Panc1 (cell line): ENCODE measurements around the gene HES5. TPM values are rescaled to one million over a fixed set of nuclear protein-coding genes. Genes with fewer than 3 reads are reported as not detected.
A peak's percentile ranks its signal among the peaks of the same experiment; 100 is the strongest.

Source experiments
- ATAC-seq: fragments of 200-7000 bp; cut with Tn5 transposase; 2 replicates; pipeline ENCODE4 v1.9.1; 2020; ENCODE audit warnings: mild to moderate bottlenecking, moderate library complexity
- BruUV-seq: library from RNA; stranded (reverse); fragments of 400-500 nt; replicated peaks from 2 replicates; lab custom pipeline; 2021; lab: Mats Ljungman, UMichigan
- CTCF ChIA-PET: fragments of 300-600 bp; sonication (Branson Sonifier 250); formaldehyde crosslinking; loops from one replicate; lab custom pipeline; 2022; ENCODE audit warnings: antibody characterized with exemption; lab: Charles Lee
- POLR2A ChIA-PET: fragments of 300-600 bp; sonication (Branson Sonifier 250); formaldehyde crosslinking; loops from one replicate; lab custom pipeline; 2022; ENCODE audit warnings: antibody characterized with exemption; lab: Charles Lee
- DNase-seq: peaks from one replicate; pipeline ENCODE4 v3.0.0-alpha.2; 2010; ENCODE audit warnings: low read depth, low spot score
- H3K27ac ChIP-seq: 2 replicates; pipeline ENCODE4 v1.5.1; 2011; ENCODE audit warnings: mild to moderate bottlenecking, low read length, inconsistent platforms
- H3K27me3 ChIP-seq: fragments of 200-500 bp; sonication (Bioruptor generic); 2 replicates; pipeline ENCODE4 v1.6.0; 2014; ENCODE audit warnings: low read length, inconsistent platforms; ENCODE audit not compliant: control insufficient read depth, insufficient read depth
- H3K36me3 ChIP-seq: fragments of 200-500 bp; sonication (Bioruptor generic); 2 replicates; pipeline ENCODE4 v1.5.1; 2014; ENCODE audit warnings: inconsistent platforms, mild to moderate bottlenecking, low read length, moderate library complexity; ENCODE audit not compliant: control insufficient read depth, insufficient read depth
- H3K4me1 ChIP-seq: 2 replicates; pipeline ENCODE4 v1.5.1; 2011; ENCODE audit warnings: inconsistent platforms, mild to moderate bottlenecking, low read length, moderate library complexity; ENCODE audit not compliant: control insufficient read depth, insufficient read depth
- H3K4me3 ChIP-seq, 2 experiments: 2 replicates each; pipeline ENCODE4 v1.5.1; 2011 to 2012; ENCODE audit warnings: low read depth in 2 of 2, low read length in 2 of 2, mild to moderate bottlenecking in 2 of 2, inconsistent platforms in 1 of 2, moderate library complexity in 1 of 2
- H3K9me3 ChIP-seq: fragments of 200-500 bp; sonication (Bioruptor generic); 2 replicates; pipeline ENCODE4 v1.5.1; 2014; ENCODE audit warnings: low read depth, mild to moderate bottlenecking, inconsistent platforms, low read length, moderate library complexity; ENCODE audit not compliant: control insufficient read depth, insufficient read depth
- POLR2AphosphoS5 ChIP-seq: IDR thresholded peaks from 2 replicates; pipeline ENCODE4 v1.6.1; 2012; ENCODE audit warnings: mild to moderate bottlenecking, low read depth, low read length, moderate library complexity
- SIN3A ChIP-seq: IDR thresholded peaks from 2 replicates; pipeline ENCODE4 v1.6.1; 2012; ENCODE audit warnings: low read depth, mild to moderate bottlenecking, low read length, moderate library complexity, borderline replicate concordance; ENCODE audit not compliant: insufficient read depth
- TCF7L2 ChIP-seq: IDR thresholded peaks from 2 replicates; pipeline ENCODE4 v1.6.1; 2011; ENCODE audit warnings: mild to moderate bottlenecking, low read depth, low read length, inconsistent platforms
- in situ Hi-C: cut with HindIII; loops from 2 replicates; pipeline ENCODE4 v1.10.0; 2016; ENCODE audit warnings: low sequenced_read_pairs, low pct_unique_long_range_greater_than_20kb
- intact Hi-C: fragments of 100-400 bp; cut with micrococcal nuclease; formaldehyde crosslinking; loops from one replicate; pipeline ENCODE4 v1.10.0; 2022; ENCODE audit not compliant: unreplicated experiment
- total RNA-seq: library from RNA; stranded (reverse); gene quantifications from one replicate; pipeline ENCODE4 v1.2.1, GENCODE V29; 2021; ENCODE audit not compliant: unreplicated experiment
- TF ChIP-seq, protein P1 (sequence below), 2 experiments: IDR thresholded peaks; 2 replicates each; pipeline ENCODE4 v1.6.1; 2011 to 2012; ENCODE audit warnings: low read depth in 2 of 2, control low read depth in 1 of 2, low read length in 1 of 2, mild to moderate bottlenecking in 1 of 2, moderate library complexity in 1 of 2; ENCODE audit not compliant: insufficient read depth in 1 of 2
- TF ChIP-seq, protein P2 (sequence below): fragments of 450-650 bp; IDR thresholded peaks from 2 replicates; pipeline ENCODE4 v1.5.1; 2017; ENCODE audit warnings: mild to moderate bottlenecking

Gene HES5
- total RNA-seq, 1 experiment from 2014 or later: not detected

DNA sequence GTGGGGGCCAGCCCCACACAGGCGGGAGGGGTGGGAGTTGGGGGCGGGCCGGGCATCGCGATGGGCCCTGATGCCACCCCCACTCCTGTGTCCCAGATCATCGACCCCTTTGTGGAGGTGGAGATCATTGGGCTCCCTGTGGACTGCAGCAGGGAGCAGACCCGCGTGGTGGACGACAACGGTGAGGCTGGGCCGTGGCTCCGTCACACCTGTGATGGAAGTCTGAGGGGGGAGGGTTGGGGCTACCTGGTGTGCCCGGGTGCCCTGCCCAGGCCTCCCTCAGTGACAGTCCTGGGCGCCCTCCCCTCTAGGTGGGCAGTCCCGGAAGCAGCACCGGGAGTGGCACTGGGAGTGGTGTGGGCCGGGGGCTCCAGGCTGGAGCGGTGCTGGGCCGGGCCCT is 31.4 kb downstream of the HES5 start:
- Histone ChIP-seq H3K27me3 (no peaks in the 10 kb centered on the region), H3K4me1 (peaks cover 29% of the 10 kb centered on the region), H3K36me3 (no peaks in the 10 kb centered on the region), H3K4me3 (no peak overlapping the region), H3K27ac (no peak overlapping the region), H3K9me3 (no peaks in the 10 kb centered on the region)
- ChIA-PET POLR2A (no interaction called here), CTCF (no interaction called here)
- TF ChIP-seq TCF7L2 (no peak), SIN3A (no peak), POLR2AphosphoS5 (no peak)
- TF ChIP-seq, protein P1, sequence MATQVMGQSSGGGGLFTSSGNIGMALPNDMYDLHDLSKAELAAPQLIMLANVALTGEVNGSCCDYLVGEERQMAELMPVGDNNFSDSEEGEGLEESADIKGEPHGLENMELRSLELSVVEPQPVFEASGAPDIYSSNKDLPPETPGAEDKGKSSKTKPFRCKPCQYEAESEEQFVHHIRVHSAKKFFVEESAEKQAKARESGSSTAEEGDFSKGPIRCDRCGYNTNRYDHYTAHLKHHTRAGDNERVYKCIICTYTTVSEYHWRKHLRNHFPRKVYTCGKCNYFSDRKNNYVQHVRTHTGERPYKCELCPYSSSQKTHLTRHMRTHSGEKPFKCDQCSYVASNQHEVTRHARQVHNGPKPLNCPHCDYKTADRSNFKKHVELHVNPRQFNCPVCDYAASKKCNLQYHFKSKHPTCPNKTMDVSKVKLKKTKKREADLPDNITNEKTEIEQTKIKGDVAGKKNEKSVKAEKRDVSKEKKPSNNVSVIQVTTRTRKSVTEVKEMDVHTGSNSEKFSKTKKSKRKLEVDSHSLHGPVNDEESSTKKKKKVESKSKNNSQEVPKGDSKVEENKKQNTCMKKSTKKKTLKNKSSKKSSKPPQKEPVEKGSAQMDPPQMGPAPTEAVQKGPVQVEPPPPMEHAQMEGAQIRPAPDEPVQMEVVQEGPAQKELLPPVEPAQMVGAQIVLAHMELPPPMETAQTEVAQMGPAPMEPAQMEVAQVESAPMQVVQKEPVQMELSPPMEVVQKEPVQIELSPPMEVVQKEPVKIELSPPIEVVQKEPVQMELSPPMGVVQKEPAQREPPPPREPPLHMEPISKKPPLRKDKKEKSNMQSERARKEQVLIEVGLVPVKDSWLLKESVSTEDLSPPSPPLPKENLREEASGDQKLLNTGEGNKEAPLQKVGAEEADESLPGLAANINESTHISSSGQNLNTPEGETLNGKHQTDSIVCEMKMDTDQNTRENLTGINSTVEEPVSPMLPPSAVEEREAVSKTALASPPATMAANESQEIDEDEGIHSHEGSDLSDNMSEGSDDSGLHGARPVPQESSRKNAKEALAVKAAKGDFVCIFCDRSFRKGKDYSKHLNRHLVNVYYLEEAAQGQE (IDR thresholded peaks at IDR 0.05; ENCODE audit: insufficient read depth in 1 of 2, low read depth in 2 of 2, low read length in 1 of 2): no peak
- TF ChIP-seq, protein P2, sequence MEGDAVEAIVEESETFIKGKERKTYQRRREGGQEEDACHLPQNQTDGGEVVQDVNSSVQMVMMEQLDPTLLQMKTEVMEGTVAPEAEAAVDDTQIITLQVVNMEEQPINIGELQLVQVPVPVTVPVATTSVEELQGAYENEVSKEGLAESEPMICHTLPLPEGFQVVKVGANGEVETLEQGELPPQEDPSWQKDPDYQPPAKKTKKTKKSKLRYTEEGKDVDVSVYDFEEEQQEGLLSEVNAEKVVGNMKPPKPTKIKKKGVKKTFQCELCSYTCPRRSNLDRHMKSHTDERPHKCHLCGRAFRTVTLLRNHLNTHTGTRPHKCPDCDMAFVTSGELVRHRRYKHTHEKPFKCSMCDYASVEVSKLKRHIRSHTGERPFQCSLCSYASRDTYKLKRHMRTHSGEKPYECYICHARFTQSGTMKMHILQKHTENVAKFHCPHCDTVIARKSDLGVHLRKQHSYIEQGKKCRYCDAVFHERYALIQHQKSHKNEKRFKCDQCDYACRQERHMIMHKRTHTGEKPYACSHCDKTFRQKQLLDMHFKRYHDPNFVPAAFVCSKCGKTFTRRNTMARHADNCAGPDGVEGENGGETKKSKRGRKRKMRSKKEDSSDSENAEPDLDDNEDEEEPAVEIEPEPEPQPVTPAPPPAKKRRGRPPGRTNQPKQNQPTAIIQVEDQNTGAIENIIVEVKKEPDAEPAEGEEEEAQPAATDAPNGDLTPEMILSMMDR: no peak
- no TSS peak for BruUV-seq
- intact Hi-C loops (loop anchor here (10.0 kb wide), 1 partner anchor 556 kb away; no protein-coding TSS in a partner anchor), in situ Hi-C loops (no loop called here)
- no peak for ATAC-seq
- no peak for DNase-seq

DNA sequence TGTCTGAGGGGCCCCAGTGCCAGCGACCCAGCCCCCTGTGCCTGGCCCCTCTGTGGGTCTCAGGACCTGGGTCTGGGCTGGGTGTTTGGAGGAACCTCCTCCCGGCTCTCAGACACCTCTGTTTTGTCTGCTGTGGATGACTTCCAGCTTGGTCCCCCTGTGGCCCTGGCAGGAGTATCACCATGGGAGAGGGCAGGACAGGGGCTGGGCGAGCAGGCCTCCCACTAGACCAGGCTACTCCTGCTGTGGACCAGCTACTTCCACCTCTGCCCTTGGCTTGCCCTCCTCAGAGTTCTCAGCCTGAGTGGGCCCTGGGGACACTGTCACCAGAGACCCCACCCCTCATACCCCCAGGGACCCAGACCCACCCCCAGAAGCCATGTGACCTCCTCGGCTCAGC is 32.2 kb downstream of the HES5 start:
- DNase-seq: no peak
- POLR2A ChIA-PET: no interaction called here
- no TSS peak for BruUV-seq
- CTCF ChIA-PET: interaction anchor here (0.6 kb wide), 1 partner anchor 183 kb away, joined by 4 read pairs; no protein-coding TSS in a partner anchor
- intact Hi-C loops: loop anchor here (10.0 kb wide), 1 partner anchor 557 kb away; no protein-coding TSS in a partner anchor
- Histone ChIP-seq H3K27ac (no peak overlapping the region), H3K27me3 (no peaks in the 10 kb centered on the region), H3K36me3 (no peaks in the 10 kb centered on the region), H3K4me3 (no peak overlapping the region), H3K9me3 (no peaks in the 10 kb centered on the region), H3K4me1 (peaks cover 33% of the 10 kb centered on the region)
- in situ Hi-C loops: no loop called here
- TF ChIP-seq, protein P2: no peak
- no peak for TF ChIP-seq SIN3A
- TF ChIP-seq POLR2AphosphoS5: no peak
- no peak for TF ChIP-seq TCF7L2
- TF ChIP-seq, protein P1 (IDR thresholded peaks at IDR 0.05; ENCODE audit: insufficient read depth in 1 of 2, low read depth in 2 of 2, low read length in 1 of 2): no peak
- peak; percentile 14; the same call in 1 of the 2 replicates for ATAC-seq
